ENCODE measurements around the gene RNF182.

DNA sequence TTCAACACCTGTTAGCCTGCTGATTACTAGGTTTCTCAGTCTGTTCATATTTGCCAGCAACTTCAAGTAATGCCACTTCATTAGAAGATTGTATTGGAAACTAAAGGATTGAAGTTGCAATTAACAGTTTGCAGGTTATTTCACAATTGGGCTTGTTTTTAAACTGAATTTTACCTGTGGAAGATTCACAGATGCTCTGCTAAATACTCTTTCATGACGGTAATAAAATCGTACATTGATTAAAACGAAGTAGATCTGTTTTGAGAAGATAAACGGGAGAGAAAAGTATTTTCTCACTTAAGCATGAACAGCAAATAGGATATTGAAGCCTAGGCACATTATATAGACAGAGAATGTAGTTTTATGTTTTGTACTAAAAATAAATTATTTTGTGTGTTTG is 1.6 kb downstream of the RNF182 start:
- no peak for TF ChIP-seq EZH2 (IDR thresholded peaks at IDR 0.05)
- TF ChIP-seq, protein P1, sequence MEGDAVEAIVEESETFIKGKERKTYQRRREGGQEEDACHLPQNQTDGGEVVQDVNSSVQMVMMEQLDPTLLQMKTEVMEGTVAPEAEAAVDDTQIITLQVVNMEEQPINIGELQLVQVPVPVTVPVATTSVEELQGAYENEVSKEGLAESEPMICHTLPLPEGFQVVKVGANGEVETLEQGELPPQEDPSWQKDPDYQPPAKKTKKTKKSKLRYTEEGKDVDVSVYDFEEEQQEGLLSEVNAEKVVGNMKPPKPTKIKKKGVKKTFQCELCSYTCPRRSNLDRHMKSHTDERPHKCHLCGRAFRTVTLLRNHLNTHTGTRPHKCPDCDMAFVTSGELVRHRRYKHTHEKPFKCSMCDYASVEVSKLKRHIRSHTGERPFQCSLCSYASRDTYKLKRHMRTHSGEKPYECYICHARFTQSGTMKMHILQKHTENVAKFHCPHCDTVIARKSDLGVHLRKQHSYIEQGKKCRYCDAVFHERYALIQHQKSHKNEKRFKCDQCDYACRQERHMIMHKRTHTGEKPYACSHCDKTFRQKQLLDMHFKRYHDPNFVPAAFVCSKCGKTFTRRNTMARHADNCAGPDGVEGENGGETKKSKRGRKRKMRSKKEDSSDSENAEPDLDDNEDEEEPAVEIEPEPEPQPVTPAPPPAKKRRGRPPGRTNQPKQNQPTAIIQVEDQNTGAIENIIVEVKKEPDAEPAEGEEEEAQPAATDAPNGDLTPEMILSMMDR (IDR thresholded peaks at IDR 0.05), result no peak
- no peak for TF ChIP-seq EZH2phosphoT487 (IDR thresholded peaks at IDR 0.05)
